CD4-positive, alpha-beta T cell treated with Interleukin-6 at 100 ng/mL for 8 hours (primary cell): ENCODE data around the gene SIPA1L3.

Experiments used
- DNase-seq: peaks from one replicate; pipeline ENCODE4 v3.0.0-alpha.2; 2020; ENCODE audit warnings: mixed read lengths, low spot score

The SIPA1L3 gene

DNA sequence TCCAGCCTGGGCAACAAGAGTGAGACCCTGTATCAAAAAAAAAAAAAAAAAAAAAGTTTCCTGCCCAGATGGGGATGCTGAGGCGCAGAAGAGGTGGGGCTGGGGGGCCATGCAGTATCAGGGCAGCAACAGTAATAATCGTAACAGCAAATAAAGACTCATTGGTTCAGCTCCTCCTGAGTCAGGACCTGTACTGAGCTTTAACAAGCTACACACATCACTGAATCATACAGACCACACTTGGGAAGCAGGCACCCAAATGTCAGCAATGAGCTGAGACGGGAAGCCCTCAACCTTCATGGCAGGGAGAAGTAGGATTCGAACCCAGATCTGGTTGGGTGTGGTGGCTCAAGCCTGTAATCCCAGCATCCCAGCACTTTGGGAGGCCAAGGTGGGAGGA, 327.6 kb downstream of the SIPA1L3 start:
- no peak for DNase-seq

DNA sequence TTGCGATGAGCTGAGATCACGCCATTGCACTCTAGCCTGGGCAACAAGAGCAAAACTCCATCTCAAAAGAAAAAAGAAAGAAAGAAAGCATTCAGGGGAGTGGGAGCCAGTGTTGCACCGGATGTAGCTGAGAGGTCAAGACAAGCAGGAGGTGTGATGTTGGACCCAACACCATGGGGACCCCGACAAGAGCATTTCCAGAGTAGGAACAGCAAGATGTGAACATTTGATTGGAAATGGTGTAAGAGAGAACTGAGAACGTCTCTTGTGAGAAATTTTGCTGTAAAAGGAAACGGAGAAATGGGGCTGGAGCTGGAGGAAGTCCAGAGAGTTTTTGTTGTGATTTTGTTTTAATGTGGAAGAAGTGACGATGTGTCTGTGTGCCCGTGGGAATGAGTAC, 332.8 kb downstream of the SIPA1L3 start:
- no peak for DNase-seq

- DNase-seq = no peak
These were observed 336.3 kb downstream of the SIPA1L3 start for GRCh38 chr19:38243279-38243673.

DNA sequence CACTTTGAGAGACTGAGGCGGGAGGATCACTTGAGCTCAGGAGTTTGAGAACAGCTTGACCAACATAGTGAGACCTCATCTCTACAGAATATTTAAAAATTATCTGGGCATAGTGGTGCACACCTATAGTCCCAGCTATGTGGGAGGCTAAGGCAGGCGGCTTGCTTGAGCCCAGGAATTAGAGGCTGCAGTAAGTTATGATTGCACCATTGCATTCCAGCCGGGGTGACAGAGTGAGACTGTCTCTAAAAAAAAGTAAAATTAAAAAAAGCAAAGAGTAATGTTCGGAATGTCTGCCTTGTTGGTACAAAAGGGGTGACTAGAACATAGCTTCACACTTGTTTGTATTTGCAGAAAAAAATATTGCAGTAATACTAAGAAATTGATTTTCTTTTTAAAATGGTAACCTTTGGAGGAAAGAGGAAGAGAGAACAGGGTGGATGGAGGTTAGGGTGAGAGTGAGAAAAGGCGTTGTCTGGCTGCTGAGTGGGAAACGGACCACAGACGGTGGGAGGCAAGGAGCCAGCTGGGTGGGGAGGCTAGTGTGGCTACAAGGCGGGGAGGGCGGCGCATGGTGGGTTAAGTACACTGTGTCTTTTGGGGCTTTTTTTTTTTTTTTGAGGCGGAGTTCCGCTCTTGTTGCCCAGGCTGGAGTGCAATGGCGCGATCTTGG, 339.0 kb downstream of the SIPA1L3 start:
- no peak for DNase-seq

DNA sequence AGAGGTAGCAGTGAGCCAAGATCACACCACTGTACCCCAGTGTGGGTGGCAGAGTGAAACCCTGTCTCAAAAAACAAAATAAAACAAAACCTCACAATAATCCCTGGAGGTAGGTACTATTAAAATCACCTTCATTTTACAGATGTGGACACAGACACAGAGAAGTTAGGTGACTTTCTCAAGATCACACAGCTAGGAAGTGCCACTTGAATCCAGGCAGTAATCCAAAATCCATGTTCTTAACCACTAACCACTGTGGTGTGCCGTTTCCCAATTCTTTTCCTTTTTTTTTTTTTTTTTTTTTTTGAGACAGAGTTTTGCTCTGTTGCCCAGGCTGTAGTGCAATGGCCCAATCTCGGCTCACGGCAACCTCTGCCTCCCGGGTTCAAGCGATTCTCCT, 340.1 kb downstream of the SIPA1L3 start:
- DNase-seq = no peak

GRCh38 chr19:38247734-38248268, 340.8 kb downstream of the SIPA1L3 start:
- DNase-seq = no peak

GRCh38 chr19:38248421-38248820, 341.4 kb downstream of the SIPA1L3 start:
- no peak for DNase-seq

- no peak for DNase-seq
These were observed 343.4 kb downstream of the SIPA1L3 start for GRCh38 chr19:38250428-38250820.

- DNase-seq = no peak
These were observed 344.0 kb downstream of the SIPA1L3 start for GRCh38 chr19:38250821-38251563.

GRCh38 chr19:38251564-38252051, 344.6 kb downstream of the SIPA1L3 start:
- no peak for DNase-seq

- DNase-seq = no peak
These were observed 345.4 kb downstream of the SIPA1L3 start for GRCh38 chr19:38252385-38252784.

DNA sequence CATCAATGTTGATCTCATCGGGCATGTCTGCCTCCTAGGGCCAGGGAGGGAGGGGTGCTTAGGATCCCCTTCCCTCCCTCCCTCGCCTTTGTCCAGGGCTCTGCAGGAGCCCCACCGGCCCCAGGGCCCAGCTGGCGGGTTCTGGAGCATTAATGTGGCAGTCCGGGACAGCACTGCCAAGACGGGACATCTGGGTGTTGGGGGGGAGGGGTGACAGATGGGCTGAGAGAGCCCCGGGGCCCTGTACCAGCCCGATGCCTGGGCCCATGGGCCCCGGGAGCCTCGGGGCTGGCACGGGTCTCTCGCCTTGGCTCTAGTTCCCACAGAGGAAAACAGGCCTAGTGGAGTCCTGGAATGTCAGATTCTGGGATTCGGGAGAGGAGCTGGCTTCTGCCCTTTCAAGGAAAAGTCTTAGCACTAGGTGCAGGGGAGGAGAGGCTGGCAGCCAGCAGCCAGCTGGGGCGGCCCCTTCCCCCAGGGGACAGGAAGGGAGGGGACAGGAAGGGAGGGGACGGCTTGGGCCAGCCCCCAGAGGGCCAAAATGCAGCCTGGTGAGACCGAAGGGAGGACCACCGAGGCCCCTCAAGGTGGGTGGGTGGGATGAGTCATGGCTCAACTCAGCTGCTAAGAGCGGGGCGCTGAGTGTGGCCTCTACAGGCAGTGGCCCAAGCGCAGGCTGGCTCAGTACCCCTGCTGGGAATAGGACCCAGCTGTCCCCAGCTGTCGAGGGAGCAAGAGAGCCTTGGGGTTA, 346.1 kb downstream of the SIPA1L3 start:
- DNase-seq = no peak

DNA sequence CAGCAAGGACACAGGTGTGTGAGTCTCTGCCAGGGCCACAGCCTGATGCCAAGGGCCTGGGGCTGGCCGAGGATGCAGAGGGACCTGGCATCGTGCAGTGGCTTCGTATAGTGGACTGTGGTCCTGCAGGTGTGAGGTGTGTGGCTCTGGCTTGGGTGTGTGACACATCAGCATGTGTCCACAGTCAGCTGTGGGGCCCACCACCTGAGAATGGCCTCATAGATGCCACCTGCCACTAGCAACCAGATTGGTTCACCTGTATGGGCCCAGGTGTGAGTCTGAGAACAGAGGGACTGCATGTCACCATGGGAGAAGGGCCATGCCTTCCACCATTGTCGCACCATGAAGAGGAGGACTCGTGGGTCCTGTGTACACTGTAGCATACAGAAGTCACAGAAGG, 346.8 kb downstream of the SIPA1L3 start:
- no peak for DNase-seq

DNA sequence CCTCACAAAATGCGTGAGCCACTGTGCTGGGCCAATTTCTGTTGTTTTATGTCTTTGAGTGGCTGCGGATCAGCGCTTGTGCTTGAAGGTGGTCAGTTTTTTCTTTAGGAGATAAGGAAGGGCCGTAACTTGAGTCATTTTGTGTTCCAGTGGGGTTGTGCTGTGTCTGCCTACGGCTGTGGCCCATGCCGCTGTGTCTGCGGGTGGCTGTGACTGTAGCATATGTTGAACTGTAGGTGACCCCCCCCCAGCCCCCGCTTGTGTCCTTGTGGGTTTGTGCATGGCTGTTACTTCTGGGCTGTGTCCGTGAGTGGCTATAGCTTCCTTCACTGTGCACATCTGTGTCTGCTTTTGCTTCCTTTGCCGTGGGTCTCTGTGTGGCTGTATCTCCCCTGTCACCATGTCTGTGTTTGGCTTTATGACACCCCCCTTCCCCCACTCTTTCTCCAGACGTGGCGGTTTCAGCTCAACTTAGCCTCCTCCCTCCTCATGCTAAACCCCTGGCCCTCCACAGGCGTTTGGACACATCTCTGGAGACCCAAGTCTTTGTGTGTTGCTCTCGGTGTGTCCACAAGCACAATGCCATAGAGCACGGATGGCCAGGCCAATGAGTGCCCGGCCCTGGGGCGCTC, 348.5 kb downstream of the SIPA1L3 start:
- DNase-seq = no peak
